HG03280 (cell line): Measurements from ENCODE around the gene GRID2IP.
A peak's percentile ranks its signal among the peaks of the same experiment; 100 is the strongest.
"Not testable (repeated sequence)": the region's sequence is repeated elsewhere in the genome, so short reads cannot be mapped to it uniquely, and the experiment has no call there.

Source experiments
- ATAC-seq: cut with Tn5 transposase; IDR thresholded peaks from one replicate; pipeline ENCODE4 v1.9.1; 2021; ENCODE audit warnings: mild to moderate bottlenecking, moderate library complexity; ENCODE audit not compliant: unreplicated experiment

The GRID2IP gene

DNA sequence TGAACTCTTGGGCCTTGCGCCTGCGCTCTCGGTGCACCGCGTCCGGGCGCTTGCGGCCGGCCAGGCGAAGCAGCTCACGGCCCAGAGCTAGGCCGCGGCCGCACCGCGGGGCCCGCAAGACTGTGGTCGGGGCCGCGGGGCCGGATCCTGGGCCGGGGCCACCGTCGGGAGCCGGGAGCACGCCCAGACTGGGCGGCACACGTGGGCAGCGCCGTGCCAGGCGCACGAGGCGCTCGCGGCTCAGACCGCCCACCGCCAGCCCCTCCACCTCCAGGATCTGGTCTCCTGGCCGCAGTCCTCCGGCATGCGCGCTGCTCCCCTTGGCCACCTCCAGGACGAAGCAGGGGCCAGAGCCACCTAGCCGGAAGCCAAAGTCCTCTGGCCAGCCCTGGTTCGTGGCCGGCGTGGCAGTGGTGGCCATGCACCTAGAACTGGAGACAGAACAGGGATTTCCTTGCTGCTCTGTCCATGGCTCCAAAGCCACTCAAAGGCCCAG lies at the start of gene GRID2IP:
TSS of gene GRID2IP (minus strand) at position 446 of the 496 bp plus-strand sequence. CDS start at position 421, 25 bp downstream.
- no peak for ATAC-seq

DNA sequence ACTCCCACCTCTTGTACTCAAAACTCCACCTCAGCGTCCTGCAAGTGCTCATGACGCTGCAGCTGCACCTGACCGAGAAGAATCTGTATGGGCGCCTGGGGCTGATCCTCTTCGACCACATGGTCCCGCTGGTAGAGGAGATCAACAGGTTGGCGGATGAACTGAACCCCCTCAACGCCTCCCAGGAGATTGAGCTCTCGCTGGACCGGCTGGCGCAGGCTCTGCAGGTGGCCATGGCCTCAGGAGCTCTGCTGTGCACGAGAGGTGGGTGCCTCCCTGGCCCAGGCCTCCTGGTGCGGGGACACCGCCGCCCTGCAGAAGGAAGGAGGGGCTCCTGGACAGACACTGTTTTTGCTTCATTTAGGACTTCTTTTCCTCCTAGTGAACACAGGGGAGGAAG lies 48.8 kb upstream of the GRID2IP start:
- ATAC-seq: no peak

DNA sequence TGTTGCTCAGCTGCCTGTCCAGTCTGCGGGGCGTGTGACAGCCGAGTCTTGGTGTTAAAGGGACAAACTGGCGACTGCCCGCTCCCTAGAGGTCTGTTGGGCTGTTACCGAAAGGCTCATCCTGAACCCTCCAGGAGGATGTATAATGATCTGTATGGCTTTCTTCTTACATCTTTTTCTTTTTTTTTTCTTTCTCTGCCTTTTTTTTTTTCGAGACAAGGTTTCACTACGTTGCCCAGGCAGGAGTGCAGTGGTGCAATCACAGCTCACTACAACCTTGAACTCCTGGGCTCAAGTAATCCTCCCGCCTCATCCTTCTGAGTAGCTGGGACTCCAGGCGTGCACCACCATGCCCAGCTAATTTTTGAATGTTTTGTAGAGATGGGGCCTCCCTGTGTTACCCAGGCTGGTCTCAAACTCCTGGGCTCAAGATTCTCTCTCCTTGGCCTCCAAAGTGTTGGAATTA lies 39.4 kb upstream of the GRID2IP start:
- ATAC-seq: peak; percentile 24

DNA sequence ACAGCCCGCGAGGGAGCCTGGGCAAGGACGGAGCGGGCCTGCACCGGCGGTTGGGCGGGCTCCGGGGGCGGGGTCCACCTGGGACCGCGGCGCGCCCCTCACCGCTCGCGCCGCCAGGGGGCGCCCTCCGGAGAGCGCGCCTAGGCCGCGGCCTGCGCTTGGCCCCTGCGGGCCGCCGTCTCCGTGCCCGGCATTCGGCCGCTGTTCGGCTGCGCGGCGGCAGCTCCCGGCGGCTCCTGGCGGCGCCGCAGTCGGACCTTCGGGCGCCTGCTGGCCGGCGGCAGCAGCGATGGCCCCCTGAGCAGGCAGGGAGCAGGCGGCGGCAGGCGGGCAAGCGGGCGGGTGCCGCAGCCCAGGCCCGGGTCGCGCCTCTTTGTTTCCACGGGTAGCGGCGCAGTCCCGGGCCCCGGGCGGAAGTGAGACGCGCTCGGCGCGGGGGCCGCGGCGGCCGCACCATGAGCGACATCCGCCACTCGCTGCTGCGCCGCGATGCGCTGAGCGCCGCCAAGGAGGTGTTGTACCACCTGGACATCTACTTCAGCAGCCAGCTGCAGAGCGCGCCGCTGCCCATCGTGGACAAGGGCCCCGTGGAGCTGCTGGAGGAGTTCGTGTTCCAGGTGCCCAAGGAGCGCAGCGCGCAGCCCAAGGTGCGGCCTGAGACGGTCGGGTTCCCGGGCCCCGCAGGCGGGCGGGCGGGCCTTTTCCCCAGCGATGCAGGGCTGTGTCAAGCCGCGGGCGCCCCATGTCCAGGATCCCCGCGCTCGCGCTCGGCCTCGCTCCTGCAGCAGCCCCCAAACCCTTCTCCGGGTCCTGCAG lies 38.8 kb upstream of the GRID2IP start, which contains the start of gene INTS15:
TSS of gene INTS15 (plus strand) at position 193 of the 816 bp plus-strand sequence. CDS start at position 456, 263 bp downstream.
- ATAC-seq: peak; percentile 90

DNA sequence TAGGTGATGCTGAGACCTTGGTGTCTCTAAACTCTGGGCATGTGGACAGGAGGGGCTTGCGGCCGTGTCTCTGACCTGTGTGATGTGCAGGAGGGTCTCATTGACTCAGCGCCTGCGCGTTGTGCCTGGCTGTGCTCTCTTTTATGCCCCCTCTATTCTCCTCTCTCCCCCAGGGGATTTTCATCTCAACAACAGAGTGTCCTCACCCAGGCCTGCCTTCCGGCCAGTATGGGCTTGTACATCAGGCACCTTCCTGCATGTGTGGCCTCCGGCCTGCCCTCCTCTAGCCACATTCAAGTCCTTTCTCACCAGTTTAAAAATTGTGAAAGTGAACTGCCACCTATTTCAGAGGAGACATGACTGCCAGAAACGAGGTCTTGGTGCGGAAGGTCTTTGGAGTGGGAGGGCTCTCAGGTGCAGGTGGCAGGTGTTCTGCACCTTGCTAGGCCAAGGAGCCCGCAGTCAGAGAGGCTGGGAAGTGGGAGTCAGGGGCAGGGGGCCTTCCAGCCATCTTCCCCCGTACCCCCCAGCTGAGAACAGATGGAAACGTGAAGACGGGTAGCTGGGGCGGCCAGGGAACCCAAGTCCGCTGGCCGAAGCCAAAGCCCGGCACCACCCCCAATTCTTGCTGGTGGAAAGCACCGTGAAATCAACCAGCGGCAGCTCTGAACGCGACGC lies 38.0 kb upstream of the GRID2IP start:
- no peak for ATAC-seq

DNA sequence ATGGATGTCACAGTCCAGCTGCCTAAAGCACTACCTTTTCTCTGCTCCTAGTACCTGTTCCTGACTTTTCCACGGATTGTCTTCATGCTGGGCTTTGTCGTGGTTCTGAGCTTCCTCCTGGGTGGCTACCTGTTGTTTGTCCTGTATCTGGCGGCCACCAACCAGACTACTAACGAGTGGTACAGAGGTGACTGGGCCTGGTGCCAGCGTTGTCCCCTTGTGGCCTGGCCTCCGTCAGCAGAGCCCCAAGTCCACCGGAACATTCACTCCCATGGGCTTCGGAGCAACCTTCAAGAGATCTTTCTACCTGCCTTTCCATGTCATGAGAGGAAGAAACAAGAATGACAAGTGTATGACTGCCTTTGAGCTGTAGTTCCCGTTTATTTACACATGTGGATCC lies 37.3 kb upstream of the GRID2IP start:
- ATAC-seq: no peak

DNA sequence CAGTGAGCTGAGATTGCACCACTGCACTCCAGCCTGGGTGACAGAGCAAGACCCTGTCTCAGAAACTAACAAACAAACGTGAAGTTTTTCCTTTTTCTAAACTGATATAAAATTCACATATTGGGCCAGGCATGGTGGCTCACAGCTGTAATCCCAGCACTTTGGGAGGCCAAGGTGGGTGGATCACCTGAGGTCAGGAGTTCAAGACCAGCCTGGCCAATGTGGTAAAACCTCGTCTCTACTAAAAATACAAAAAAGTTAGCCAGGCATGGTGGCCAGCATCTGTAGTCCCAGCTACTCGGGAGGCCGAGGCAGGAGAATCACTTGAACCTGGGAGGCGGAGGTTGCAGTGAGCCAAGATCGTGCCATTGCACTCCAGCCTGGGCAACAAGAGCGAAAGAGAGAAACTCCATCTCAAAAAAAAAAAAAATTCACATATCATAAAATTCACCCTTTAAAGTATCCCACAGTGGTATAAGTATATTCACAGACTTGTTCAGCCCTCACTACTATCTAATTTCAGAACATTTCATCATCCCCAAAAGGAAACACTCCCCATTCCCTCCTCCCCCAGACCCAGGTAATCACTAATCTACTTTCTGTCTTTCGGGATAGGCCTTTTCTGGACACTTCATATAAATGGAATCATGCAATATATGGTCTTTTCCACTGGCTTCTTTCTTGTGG lies 34.6 kb upstream of the GRID2IP start:
- ATAC-seq: not testable (repeated sequence)

DNA sequence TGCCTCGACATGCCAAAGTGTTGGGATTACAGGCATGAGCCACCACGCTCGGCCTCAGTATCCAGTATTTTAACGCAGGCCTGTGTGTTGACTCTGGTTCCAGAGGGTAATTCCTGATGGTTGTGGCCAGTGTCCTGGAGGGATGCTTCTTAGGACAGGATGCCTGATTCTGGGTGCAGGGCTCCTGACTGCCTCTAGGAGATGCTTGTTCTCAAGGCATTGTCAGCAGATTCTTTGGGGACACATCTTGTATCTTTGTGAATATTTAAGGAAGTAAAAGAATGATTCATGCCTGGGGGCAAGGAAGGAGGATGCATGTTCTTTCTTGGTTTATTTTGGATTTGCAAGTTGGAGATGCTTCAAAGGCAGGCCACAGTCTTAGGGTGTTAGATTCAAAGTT lies 28.2 kb upstream of the GRID2IP start:
- ATAC-seq: no peak

DNA sequence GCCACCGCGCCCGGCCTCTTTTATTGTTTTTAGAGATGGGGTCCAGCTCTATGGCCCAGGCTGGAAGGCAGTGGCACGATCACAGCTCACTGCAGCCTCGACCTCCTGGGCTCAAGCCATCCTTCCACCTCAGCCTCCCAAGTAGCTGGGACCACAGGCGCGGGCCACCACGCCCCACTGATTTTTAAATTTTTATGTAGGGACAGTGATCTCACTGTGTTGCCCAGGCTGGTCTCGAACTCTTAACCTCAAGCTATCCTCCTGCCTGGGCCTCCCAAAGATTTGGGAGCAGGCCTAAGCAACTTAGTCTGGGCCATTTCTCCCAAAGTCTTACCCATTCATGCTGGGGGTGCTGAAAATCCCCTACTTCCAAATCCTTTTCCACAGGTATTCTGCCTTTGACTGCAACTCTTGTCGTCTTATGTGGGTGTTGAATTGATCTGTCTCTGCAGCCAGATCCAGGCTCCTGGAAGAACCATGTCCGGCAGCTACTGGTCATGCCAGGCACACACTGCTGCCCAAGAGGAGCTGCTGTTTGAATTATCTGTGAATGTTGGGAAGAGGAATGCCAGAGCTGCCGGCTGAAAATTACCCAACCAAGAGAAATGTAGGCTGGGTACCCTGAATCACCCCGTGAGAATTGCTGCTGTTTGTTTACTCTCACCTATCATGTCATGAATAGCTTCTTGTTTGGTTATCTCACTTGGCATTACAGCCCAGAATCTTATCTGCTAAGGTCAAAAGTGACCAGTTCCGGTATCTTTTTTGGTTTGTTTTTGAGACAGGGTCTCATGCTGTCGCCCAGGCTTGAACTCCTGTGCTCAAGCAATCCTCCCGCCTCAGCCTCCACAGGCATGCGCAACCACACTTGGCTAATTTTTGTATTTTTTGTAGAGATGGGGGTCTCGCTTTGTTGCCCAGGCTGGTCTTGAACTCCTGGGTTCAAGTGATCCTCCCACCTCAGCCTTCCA lies 27.1 kb upstream of the GRID2IP start:
- ATAC-seq: no peak

DNA sequence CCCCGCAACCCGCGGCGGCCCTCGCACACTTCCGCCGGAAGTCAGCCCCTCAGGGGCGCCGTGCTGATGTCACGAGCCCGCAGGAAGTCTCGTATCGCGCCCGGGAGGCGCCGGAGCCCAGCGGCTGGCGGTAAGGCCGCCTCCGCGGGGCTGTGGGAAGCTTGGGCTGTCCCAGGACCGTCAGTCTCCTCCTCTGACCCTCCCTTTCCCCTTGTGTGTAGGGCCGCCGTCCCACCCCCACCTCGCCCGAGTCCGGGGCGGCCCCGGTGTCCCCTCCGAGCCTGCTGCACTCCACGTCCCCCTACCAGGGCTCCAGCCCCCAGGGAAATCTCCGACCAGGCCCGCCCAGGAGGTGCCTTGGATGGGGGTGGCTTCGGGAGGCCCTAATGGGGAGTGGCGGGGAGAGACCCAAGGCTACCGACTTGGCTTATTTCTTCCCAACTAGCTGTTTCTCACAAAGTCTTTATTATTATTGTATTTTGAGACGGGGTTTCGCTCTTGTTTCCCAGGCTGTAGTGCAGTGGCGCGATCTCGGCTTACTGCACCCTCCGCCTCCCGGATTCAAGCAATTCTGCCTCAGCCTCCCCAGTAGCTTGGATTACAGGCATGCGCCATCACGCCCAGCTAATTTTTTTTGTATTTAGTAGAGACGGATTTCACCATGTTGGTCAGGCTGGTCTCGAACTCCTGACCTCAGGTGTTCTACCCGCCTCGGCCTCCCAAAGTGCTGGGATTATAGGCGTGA lies 26.3 kb upstream of the GRID2IP start, which contains the start of gene ZDHHC4:
TSS of gene ZDHHC4 (plus strand) at position 86 of the 745 bp plus-strand sequence. CDS start 3,108 bp downstream, outside the sequence.
- ATAC-seq: peak; percentile 97

DNA sequence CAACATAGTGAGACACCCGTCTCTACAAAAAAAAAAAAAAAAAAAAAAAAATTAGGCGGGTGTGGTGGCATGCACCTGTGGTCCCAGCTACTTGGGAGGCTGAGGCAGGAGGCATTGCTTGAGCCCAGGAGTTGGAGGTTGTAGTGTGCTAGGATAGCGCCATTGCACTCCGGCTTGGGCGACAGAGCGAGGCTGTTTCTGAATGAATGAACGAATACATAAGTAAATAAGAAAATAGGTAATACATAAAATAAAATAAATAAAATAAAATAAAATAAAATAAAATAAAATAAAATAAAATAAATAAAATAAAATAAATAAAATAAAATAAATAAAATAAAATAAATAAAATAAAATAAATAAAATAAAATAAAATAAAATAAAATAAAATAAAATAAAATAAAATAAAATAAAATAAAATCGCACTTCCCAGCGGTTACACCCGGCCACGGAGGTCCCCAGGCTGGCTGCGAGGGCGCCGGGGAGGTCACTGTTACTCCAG lies 25.7 kb upstream of the GRID2IP start:
- ATAC-seq: not testable (repeated sequence)

DNA sequence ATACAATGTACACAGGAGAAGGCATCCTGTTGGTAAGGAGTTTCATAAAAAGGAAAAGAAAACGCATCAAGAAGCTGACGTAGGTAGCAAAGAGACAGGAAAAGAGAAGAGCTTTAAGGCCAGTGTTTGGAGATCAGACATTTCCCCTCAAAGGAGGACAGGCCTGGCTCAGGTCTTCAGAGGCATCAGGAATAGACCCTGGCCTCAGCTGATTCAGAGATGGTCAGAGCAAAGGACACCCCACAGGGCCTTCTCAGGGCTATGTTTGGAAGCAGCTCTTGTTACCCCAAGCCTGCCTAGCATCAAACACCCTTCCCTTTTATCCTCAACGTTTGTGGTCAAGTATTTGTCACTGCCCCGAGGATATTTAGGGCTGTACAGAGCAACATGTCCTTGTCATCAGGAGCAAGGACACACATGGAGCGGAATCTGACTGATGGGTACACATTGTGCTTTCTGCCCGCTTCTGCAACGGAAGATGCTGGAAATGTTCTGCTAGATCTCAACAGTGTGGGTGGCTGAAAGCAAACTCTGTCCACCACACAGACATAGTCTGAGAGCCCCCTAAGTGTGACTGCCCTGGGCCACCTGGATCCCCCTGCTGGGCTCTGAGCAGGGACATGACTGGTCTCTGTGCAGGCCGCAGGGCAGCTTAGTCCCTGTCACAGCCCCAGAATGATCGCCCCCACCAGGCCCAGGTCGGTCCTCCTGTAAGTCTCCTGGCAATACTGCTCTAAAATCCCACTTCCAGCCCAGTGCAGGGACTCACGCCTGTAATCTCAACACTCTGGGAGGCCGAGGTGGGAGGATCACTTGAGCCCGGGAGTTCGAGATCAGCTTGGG lies 25.0 kb upstream of the GRID2IP start:
- ATAC-seq: no peak

DNA sequence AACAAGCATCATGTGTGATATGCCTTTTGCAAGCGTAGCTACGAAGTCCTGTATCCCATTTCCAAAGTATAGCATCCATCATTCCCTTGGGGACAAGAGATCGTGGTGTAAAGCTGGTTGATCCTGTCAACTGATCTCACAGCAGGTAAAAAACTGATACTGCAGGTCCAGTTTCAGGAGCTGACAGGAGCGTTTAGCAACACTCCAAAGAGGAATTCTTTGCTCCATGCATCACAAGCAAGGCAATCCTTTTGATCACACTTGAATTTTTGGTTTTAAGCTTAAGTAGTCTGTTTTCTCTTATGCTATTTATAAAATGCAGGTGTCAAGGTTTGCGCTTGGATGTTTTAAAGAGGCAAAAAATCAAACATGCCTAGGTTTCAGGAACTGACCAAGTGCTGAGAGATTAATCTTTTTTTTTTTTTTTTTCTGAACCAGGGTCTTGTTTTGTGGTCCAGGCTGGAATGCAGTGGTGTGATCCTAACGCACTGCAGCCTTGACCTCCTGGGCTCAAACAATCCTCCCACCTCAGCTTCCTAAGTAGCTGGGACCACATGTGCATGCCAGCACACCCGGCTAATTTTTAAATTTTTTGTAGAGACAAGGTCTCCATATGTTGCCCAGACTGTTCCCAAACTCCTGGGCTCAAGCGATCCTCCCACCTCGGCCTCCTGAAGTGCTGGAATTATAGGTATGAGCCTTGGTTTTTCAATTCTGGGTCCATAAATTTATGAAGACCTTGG lies 24.2 kb upstream of the GRID2IP start:
- ATAC-seq: no peak

DNA sequence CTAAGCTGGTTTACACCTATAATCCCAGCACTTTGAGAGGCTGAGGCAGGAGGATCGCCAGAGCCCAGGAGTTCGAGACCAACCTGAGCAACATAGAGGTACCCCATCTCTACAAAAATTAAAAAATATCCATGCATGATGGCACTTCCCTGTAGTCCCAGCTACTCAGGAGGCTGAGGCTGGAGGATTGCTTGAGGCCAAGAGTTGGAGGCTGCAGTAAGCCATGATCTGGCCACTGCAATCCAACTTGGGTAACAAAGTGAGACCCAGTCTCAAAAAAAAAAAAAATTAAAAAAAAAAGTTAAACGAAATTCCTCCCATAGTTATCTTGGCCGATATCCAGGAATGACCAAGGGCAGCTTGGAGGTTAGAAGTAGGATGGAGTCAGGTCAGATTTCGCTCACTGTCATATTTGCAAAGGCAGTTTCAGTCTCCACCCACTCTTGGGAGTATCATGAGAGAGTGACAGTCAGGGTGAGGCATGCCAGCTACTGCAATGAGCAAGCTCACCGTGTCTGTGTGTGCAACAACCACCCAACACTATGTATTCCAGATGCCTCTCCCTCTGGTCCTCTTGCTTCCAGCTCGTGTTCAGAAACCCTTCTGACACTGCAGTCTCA lies 20.0 kb upstream of the GRID2IP start:
- ATAC-seq: no peak

DNA sequence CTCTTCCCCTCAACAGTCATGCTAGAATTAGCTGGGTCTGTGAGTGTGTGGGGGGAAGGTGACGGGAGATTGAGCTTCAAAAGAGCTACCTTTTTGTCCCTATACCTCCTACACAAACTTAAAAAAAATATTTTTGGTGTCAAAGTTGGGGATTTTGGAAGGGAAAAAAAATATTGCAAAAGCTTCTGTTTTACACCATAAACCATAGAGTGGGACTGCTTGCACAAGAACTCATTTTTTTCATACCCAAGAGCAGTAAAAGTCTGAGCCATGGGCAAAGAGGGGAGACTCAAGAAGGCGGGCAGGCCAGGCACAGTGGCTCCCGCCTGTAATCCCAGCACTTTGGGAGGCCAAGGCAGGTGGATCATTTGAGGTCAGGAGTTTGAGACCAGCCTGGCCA lies 16.6 kb upstream of the GRID2IP start:
- no peak for ATAC-seq

DNA sequence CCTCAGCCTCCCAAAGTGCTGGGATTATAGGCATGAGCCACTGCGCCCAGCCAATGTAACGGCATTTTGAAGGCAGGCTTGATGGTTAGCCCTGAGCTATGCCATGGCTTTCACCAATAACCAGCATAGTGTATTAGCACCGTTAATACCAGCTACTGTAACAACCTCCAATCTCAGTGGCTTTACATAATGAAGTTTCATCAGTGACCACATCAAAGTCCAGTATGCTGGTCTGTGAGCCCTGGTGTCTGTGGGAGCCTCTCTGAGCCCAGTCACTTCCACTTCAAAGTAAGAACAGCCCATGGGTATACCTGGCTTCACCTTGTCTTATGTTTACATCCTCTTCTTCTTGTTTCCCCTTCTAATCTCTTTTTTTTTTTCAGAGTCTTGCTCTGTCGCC lies 14.4 kb upstream of the GRID2IP start:
- ATAC-seq: no peak
